OCI-LY1 (cell line): Measurements from ENCODE around the gene BCAP31.

Source experiments
- H2AFZ ChIP-seq: fragments of 200-600 bp; sonication (generic), shearing (Covaris generic); 2 replicates; pipeline ENCODE4 v1.6.0; 2014; ENCODE audit warnings: antibody characterized with exemption, mild to moderate bottlenecking, low read length
- H3F3A ChIP-seq: fragments of 200-600 bp; sonication (generic), shearing (Covaris generic); 2 replicates; pipeline ENCODE4 v1.6.0; 2014; ENCODE audit warnings: mild to moderate bottlenecking, antibody characterized with exemption, low read length, moderate library complexity; ENCODE audit not compliant: insufficient read depth
- H3K27ac ChIP-seq: fragments of 200-600 bp; sonication (generic); 2 replicates; pipeline ENCODE4 v1.5.1; 2014; ENCODE audit warnings: low read length, mixed run types, mild to moderate bottlenecking, low read depth; ENCODE audit not compliant: poor library complexity, severe bottlenecking
- H3K27me3 ChIP-seq: fragments of 200-600 bp; sonication (generic); 2 replicates; pipeline ENCODE4 v1.6.0; 2014; ENCODE audit warnings: antibody characterized with exemption, mild to moderate bottlenecking, low read length, moderate library complexity; ENCODE audit not compliant: insufficient read depth
- H3K36me3 ChIP-seq: fragments of 200-600 bp; sonication (generic); 2 replicates; pipeline ENCODE4 v1.6.1; 2014; ENCODE audit warnings: mild to moderate bottlenecking, antibody characterized with exemption, low read length, moderate library complexity, mixed read lengths; ENCODE audit not compliant: insufficient read depth
- H3K4me1 ChIP-seq: fragments of 200-600 bp; sonication (generic); 2 replicates; pipeline ENCODE4 v1.5.1; 2014; ENCODE audit warnings: mild to moderate bottlenecking, low read length, moderate library complexity; ENCODE audit not compliant: insufficient read depth, severe bottlenecking
- H3K4me2 ChIP-seq: fragments of 200-600 bp; sonication (generic), shearing (Covaris generic); 2 replicates; pipeline ENCODE4 v1.6.1; 2014; ENCODE audit warnings: low read length
- H3K4me3 ChIP-seq: fragments of 200-600 bp; sonication (generic); 2 replicates; pipeline ENCODE4 v1.5.1; 2014; ENCODE audit warnings: low read length, low read depth, mild to moderate bottlenecking, mixed read lengths; ENCODE audit not compliant: poor library complexity, severe bottlenecking
- H3K79me2 ChIP-seq: fragments of 200-600 bp; shearing (Covaris generic); 2 replicates; pipeline ENCODE4 v1.6.1; 2016; ENCODE audit warnings: mixed run types, low read length, mixed read lengths; ENCODE audit not compliant: insufficient read depth
- H3K9ac ChIP-seq: fragments of 200-600 bp; sonication (generic), shearing (Covaris generic); 2 replicates; pipeline ENCODE4 v1.6.1; 2014; ENCODE audit warnings: mild to moderate bottlenecking, low read length, mixed read lengths
- H3K9me2 ChIP-seq: fragments of 200-600 bp; sonication (generic), shearing (Covaris generic); 2 replicates; pipeline ENCODE4 v1.6.1; 2014; ENCODE audit warnings: low read depth, mild to moderate bottlenecking, low read length, mixed read lengths
- H3K9me3 ChIP-seq: fragments of 200-600 bp; shearing (Covaris generic); 2 replicates; pipeline ENCODE4 v1.6.1; 2014; ENCODE audit warnings: low read length, mixed read lengths
- H4K20me1 ChIP-seq: fragments of 200-600 bp; sonication (generic), shearing (Covaris generic); 2 replicates; pipeline ENCODE4 v1.6.0; 2016; ENCODE audit warnings: mild to moderate bottlenecking, low read length; ENCODE audit not compliant: insufficient read depth
- CTCF ChIP-seq: fragments of 200-600 bp; sonication (generic), shearing (Covaris generic); IDR thresholded peaks from 2 replicates; pipeline ENCODE4 v1.5.1; 2017; ENCODE audit warnings: mild to moderate bottlenecking, antibody characterized with exemption, low read length, moderate library complexity, mixed read lengths
- EZH2 ChIP-seq: fragments of 200-600 bp; sonication (generic), shearing (Covaris generic); IDR thresholded peaks from 2 replicates; pipeline ENCODE4 v1.8.0; 2017; ENCODE audit warnings: borderline replicate concordance, mixed run types, mild to moderate bottlenecking, antibody characterized with exemption, low read length, moderate library complexity, mixed read lengths

BCAP31 gene

DNA sequence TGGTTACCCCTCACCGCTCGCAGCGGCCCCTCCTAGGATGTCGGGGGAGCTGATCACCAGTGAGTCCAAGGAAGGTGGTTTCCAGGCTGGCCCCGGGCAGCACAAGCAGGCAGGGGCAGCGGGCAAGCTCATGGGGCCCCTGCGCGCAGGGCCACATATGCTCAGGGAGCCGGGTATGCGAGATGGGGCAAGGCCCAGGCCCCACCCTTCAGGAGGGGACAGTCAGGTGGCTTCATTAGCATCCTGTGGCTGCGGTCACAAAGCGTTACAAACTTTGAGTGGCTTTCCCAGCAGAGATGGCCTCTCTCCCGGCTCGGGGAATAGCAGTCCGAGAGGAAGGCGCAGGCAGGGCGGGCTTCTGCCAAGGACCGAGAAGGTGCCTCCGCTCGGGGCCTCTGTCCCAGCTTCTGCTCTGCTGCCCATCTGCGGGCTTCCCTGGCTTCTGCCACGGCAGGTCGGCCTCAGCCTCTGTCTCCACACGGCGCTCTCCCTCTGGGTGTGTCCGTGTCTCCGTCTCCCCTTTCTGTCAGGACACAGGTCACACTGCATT, 13.9 kb upstream of the BCAP31 start:
- Histone ChIP-seq H3K4me1 (no peaks in the 10 kb centered on the region), H3K79me2 (no peaks in the 10 kb centered on the region)
- TF ChIP-seq EZH2 (no peak), CTCF (no peak)

DNA sequence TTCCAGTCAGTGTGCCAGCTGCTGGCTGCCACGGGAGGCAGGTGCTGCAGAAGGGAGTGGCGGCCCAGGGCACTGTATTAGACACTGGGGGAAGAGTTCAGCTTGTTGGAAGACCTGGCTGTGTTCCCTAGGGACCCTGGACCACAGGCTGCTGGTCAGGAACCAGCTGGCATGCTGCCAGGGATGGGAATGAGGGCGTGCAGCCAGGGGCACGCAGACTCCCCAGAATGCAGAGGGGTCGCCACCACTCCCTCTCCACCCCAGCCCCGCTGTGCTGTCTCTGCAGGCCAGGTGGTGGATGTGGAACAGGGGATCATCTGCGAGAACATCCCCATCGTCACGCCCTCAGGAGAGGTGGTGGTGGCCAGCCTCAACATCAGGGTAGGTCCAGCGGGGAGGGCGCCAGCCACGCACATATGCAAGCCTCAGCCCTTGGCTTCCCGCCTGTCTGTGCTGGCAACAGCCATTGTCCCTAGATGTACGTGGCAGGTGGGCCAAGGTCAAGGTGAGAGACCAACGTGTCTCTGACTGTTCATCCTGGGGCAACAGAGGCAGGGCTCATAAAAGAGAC, 12.8 kb upstream of the BCAP31 start:
- no peaks in the 10 kb centered on the region for H3K79me2 ChIP-seq
- no peak overlapping the region for H3K4me2 ChIP-seq
- no peaks in the 10 kb centered on the region; the same call in 1 of the 2 replicates for H3K36me3 ChIP-seq
- H3F3A ChIP-seq, result no peaks in the 10 kb centered on the region
- no peak overlapping the region for H3K4me3 ChIP-seq
- H3K27me3 ChIP-seq, result no peaks in the 10 kb centered on the region
- H3K27ac ChIP-seq, result no peak overlapping the region
- TF ChIP-seq EZH2 (no peak), CTCF (no peak)
- H3K9ac ChIP-seq, result no peak overlapping the region
- H3K9me2 ChIP-seq, result no peaks in the 10 kb centered on the region
- no peaks in the 10 kb centered on the region for H3K9me3 ChIP-seq
- H4K20me1 ChIP-seq, result no peaks in the 10 kb centered on the region
- H2AFZ ChIP-seq, result no peak overlapping the region
- no peaks in the 10 kb centered on the region for H3K4me1 ChIP-seq

More for the DNA sequence above, 13.9 kb upstream of the BCAP31 start:
- H3K9ac ChIP-seq, result no peak overlapping the region
- H3K36me3 ChIP-seq, result no peaks in the 10 kb centered on the region
- H4K20me1 ChIP-seq, result no peaks in the 10 kb centered on the region
- H3F3A ChIP-seq, result no peaks in the 10 kb centered on the region
- no peaks in the 10 kb centered on the region for H3K27me3 ChIP-seq
- H3K9me2 ChIP-seq, result no peaks in the 10 kb centered on the region
- no peak overlapping the region for H3K4me3 ChIP-seq
- H2AFZ ChIP-seq, result no peak overlapping the region
- no peak overlapping the region for H3K27ac ChIP-seq
- H3K9me3 ChIP-seq, result no peaks in the 10 kb centered on the region
- no peak overlapping the region for H3K4me2 ChIP-seq

- no peaks in the 10 kb centered on the region for H3K27me3 ChIP-seq
- no peaks in the 10 kb centered on the region for H3K9me2 ChIP-seq
- no peaks in the 10 kb centered on the region for H3F3A ChIP-seq
- no peaks in the 10 kb centered on the region for H4K20me1 ChIP-seq
- H3K4me3 ChIP-seq, result no peak overlapping the region
- TF ChIP-seq EZH2 (no peak), CTCF (no peak)
- no peak overlapping the region for H2AFZ ChIP-seq
- H3K9me3 ChIP-seq, result no peaks in the 10 kb centered on the region
- H3K4me1 ChIP-seq, result no peaks in the 10 kb centered on the region
- no peak overlapping the region for H3K4me2 ChIP-seq
- no peak overlapping the region for H3K27ac ChIP-seq
- H3K9ac ChIP-seq, result no peak overlapping the region
- no peaks in the 10 kb centered on the region for H3K79me2 ChIP-seq
- H3K36me3 ChIP-seq, result no peaks in the 10 kb centered on the region; the same call in 1 of the 2 replicates
Measured at GRCh38 chrX:153736071-153736820, 12.1 kb upstream of the BCAP31 start.
